Psoas muscle (tissue), 8 donors: Measurements from ENCODE around the gene TUBA4B. TPM values are rescaled to one million over a fixed set of nuclear protein-coding genes. Genes with fewer than 3 reads are reported as not detected.

Source experiments
- ATAC-seq, 4 donors: fragments of 200-7000 bp; cut with Tn5 transposase; one replicate each; pipeline ENCODE4 v1.9.1; 2020; ENCODE audit warnings: moderate library complexity in 3 of 4, mild to moderate bottlenecking in 2 of 4
- DNase-seq, 2 donors: peaks; one replicate each; pipeline ENCODE4 v3.0.0-alpha.2; 2020
- H3K27ac ChIP-seq: fragments of 200-600 bp; one replicate; pipeline ENCODE4 v1.8.0; 2022
- H3K27me3 ChIP-seq, 3 donors: fragments of 200-600 bp in 1 of 3; one replicate each; pipeline versions ENCODE4 v1.6.1 to v1.8.0; 2013 to 2022; ENCODE audit warnings: low read length in 2 of 3, mild to moderate bottlenecking in 2 of 3, moderate library complexity in 1 of 3; ENCODE audit not compliant: insufficient read depth in 3 of 3
- H3K36me3 ChIP-seq, 2 donors: fragments of 200-600 bp in 1 of 2; one replicate each; pipeline versions ENCODE4 v1.6.1 to v1.8.0; 2013 to 2022; ENCODE audit warnings: low read depth in 1 of 2, mild to moderate bottlenecking in 1 of 2, moderate library complexity in 1 of 2; ENCODE audit not compliant: insufficient read depth in 1 of 2
- H3K4me1 ChIP-seq: fragments of 200-600 bp; one replicate; pipeline ENCODE4 v1.8.0; 2022
- H3K4me3 ChIP-seq: fragments of 200-600 bp; one replicate; pipeline ENCODE4 v1.8.0; 2022; ENCODE audit warnings: mild to moderate bottlenecking
- H3K9me3 ChIP-seq: fragments of 200-600 bp; one replicate; pipeline ENCODE4 v1.8.0; 2022
- WGBS, 3 donors: extraction: QIAGEN DNeasy Blood & Tissue Kit; methylation state at CpG; one replicate each; pipeline versions ENCODE4 v1.1.6 to v1.1.7; 2013; 5-methylcytosine and 5-hydroxymethylcytosine counted together
- intact Hi-C, 2 donors: fragments of 100-400 bp; cut with DNase I; formaldehyde crosslinking; loops; one replicate each; pipeline versions ENCODE4 v1.11.0 to v1.14.2; 2022
- polyA plus RNA-seq, 3 donors: library from polyadenylated mRNA; stranded (reverse); fragments of 200-250 nt; gene quantifications; one replicate each; pipeline ENCODE4 v1.2.3, GENCODE V29; 2013
- total RNA-seq, 4 donors: library from RNA; stranded (reverse); fragmentation: NEBNext Ultra II Directional in 2 of 4; extraction: Animal tissue kit (Norgen Biotek cat#: 25700) in 2 of 4; gene quantifications; one replicate each; pipeline versions ENCODE4 v1.2.1 to v1.2.4, GENCODE V29; 2021 to 2023
- TF ChIP-seq, protein P1 (sequence below): fragments of 200-600 bp; IDR thresholded peaks from one replicate; pipeline ENCODE4 v1.8.0; 2022; ENCODE audit warnings: antibody characterized with exemption
- donor health status: healthy with polysubstance abuse.
- donor health status: DM: no; HTN: no; CAD: no; lungs with moderate emphysema.
- donor health status: Bipolar disorder and iron deficiency.
- donor health status: healthy.
- donor health status: DM: yes; HTN: yes; CAD: no.
- donor health status: DM: no; HTN: no; CAD: no.
- donor health status: DM: no; HTN: no; CAD: no.
- donor health status: DM: yes; HTN: yes; CAD: no.

TUBA4B gene
- total and polyA plus RNA-seq, 7 donors, result 0.06 TPM; not detected in 6

DNA sequence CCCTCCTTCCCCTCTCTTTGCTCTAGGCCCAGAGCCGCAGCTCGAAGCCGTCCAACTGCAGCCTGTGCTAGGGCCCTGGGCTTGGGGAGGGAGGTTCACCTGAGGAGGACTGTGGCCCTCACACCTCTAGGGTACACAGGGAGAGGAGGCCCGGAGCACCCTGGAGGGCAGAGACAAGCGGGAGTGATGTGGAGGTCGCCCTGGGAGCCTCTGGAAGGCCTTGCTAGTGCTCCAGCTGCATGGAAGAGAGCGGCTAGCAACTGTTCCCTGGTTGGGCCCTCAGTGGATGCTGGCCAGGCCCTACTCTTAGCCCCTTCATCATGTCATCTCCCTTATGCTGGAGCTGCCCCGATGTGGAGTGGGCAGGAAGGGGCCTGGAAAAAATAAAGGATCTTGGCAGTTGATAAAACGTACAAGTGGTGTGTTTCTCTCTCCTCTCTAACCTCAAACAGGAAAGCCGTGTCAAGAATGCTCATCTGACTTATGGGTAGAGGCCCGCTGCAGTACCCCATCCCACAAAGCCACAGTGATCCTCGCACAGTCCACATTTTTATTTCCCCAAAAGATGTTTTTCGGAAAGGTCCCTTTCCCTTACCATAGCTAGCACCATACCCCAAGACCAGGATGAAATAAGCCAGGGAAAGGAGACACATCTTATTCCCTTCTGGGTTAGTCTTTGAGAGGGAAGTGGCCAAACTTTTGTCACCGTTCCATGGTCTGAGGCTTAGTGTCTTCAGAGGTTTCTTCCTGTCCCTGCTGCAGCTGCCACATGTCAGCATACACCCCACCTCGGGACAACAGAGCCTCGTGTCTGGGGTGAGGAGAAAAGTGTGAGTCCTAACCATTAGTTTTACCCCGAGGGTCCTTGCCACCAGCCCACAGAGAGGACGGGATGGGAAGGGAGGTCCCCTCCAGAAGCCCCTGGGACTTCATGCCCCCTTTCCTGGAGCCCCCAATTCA is 43.5 kb upstream of the TUBA4B start:
- DNase-seq (no peak), ATAC-seq (no peak)
- Histone ChIP-seq H3K36me3 (peaks cover 3 to 70% of the 10 kb centered on the region in 2 donors), H3K4me3 (no peak overlapping the region), H3K9me3 (no peaks in the 10 kb centered on the region), H3K27me3 (no peaks in the 10 kb centered on the region), H3K4me1 (peaks cover 15% of the 10 kb centered on the region), H3K27ac (no peak overlapping the region)
- TF ChIP-seq, protein P1, sequence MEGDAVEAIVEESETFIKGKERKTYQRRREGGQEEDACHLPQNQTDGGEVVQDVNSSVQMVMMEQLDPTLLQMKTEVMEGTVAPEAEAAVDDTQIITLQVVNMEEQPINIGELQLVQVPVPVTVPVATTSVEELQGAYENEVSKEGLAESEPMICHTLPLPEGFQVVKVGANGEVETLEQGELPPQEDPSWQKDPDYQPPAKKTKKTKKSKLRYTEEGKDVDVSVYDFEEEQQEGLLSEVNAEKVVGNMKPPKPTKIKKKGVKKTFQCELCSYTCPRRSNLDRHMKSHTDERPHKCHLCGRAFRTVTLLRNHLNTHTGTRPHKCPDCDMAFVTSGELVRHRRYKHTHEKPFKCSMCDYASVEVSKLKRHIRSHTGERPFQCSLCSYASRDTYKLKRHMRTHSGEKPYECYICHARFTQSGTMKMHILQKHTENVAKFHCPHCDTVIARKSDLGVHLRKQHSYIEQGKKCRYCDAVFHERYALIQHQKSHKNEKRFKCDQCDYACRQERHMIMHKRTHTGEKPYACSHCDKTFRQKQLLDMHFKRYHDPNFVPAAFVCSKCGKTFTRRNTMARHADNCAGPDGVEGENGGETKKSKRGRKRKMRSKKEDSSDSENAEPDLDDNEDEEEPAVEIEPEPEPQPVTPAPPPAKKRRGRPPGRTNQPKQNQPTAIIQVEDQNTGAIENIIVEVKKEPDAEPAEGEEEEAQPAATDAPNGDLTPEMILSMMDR, result no peak
- 76 to 83% (median 78%) methylated on average over 18 of the region's 18 CpGs for WGBS, 3 donors
- intact Hi-C loops, result no loop called here

DNA sequence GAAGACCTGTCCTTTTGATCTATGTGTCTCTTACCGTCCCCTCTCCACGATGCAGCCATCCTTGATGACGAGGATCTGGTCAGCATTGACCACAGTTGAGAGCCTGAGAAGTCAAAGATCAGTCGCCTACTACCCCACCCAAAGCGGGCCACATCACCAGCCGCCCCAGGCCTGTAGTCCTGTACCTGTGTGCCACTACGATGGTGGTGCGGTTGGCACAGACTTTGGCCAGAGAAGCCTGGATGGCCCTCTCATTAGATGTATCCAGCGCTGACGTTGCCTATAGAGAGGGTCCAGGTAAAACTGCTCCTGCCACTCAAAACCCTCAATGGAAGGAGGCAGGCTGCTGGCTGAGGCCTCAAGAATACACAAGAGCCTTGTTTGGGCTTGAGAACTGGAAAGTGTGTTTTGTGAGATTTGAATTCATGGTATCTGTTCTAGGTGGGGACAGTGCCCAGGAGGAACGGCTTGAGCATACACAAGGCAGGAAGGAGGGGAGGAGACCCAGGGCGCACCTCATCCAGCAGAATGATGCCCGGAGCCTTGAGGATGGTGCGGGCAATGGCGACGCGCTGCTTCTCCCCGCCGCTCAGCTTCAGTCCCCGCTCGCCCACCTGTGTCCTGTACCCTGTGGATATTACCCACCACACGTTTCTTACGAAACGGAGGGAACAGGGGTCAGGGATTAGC is 42.7 kb upstream of the TUBA4B start:
- no peak for DNase-seq

DNA sequence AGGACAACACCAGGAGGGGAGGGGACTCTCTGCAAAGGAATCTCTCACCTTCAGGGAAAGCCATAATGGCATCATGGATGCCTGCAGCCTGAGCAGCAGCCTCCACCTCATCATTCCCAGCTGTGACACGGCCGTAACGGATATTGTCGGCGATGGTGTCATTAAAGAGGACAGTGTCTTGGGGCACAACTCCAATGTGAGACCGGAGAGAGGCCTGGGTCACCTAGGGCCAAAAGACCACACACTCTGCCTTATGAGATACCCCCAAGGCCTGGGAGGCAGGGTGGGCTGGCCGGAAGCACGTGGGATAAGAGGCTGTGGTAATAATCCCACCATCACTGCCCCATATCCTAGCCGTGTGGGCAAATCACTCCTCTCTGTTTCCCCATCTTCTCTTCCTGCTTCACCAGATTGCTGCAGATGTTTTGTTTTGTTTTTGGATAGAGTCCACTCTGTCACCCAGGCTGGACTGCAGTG is 42.1 kb upstream of the TUBA4B start:
- WGBS, 3 donors, result 83 to 92% (median 86%) methylated on average over 9 of the region's 9 CpGs
- DNase-seq (no peak), ATAC-seq (no peak)
- H3K4me3 ChIP-seq, result no peak overlapping the region
- TF ChIP-seq, protein P1, result no peak
- H3K9me3 ChIP-seq, result no peaks in the 10 kb centered on the region
- H3K36me3 ChIP-seq, result peaks cover 3 to 84% of the 10 kb centered on the region in 2 donors
- H3K4me1 ChIP-seq, result peaks cover 16% of the 10 kb centered on the region
- intact Hi-C loops, result no loop called here
- H3K27ac ChIP-seq, result no peak overlapping the region
- H3K27me3 ChIP-seq, result no peaks in the 10 kb centered on the region

More for the DNA sequence above, 42.7 kb upstream of the TUBA4B start:
- TF ChIP-seq, protein P1, result no peak
- H3K4me1 ChIP-seq, result peaks cover 15% of the 10 kb centered on the region
- intact Hi-C loops, result no loop called here
- H3K4me3 ChIP-seq, result no peak overlapping the region
- 89 to 91% (median 91%) methylated on average over 24 of the region's 24 CpGs for WGBS, 3 donors
- peaks cover 3 to 78% of the 10 kb centered on the region in 2 donors for H3K36me3 ChIP-seq
- H3K27me3 ChIP-seq, result no peaks in the 10 kb centered on the region
- H3K27ac ChIP-seq, result no peak overlapping the region
- H3K9me3 ChIP-seq, result no peaks in the 10 kb centered on the region
- ATAC-seq, result no peak

DNA sequence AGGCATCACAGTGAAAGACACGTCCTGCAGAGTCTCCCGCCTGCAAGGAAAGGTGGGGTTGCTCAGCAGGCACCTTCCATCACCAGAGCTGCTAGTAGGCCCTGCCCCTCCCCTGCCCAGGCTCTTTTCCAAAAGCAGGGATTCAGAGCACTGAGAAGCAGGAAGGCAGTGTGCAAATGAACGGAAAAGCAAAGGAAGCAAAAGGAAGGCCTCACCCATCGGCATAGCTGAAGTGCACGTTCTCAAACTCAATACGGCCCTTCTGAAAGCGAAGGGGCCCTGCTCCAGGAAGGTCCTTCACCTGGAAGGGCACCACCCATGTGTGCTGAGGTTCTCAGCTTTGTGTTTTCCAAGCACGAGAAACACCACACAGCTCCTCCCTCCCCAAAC is 40.0 kb upstream of the TUBA4B start:
- TF ChIP-seq, protein P1, result no peak
- Histone ChIP-seq H3K4me1 (peaks cover 19% of the 10 kb centered on the region), H3K27ac (no peak overlapping the region), H3K4me3 (no peak overlapping the region), H3K27me3 (no peaks in the 10 kb centered on the region), H3K36me3 (peaks cover 3 to 88% of the 10 kb centered on the region in 2 donors), H3K9me3 (no peaks in the 10 kb centered on the region)
- ATAC-seq, result no peak
- intact Hi-C loops, result no loop called here
- 79 to 81% (median 79%) methylated on average over 8 of the region's 8 CpGs for WGBS, 3 donors
- no peak for DNase-seq
